HepG2 (cell line): Measurements from ENCODE around the gene PHYH. TPM values are rescaled to one million over a fixed set of nuclear protein-coding genes. Genes with fewer than 3 reads are reported as not detected.
A peak's percentile ranks its signal among the peaks of the same experiment; 100 is the strongest.

Experiments
- ATF7 ChIP-seq, 2 experiments: fragments of 450-650 bp in 1 of 2; sonication (generic) in 1 of 2; formaldehyde crosslinking in 1 of 2; IDR thresholded peaks; 2 replicates each; pipeline versions ENCODE4 v1.4.0 to v1.6.1; 2016 to 2020; ENCODE audit warnings: antibody characterized with exemption in 1 of 2, mild to moderate bottlenecking in 1 of 2, missing genetic modification reagents in 1 of 2
- ATM ChIP-seq: fragments of 450-650 bp; IDR thresholded peaks from 2 replicates; pipeline ENCODE4 v1.7.1; 2017; ENCODE audit warnings: mild to moderate bottlenecking, borderline replicate concordance
- CAMTA2 ChIP-seq: sonication (generic); formaldehyde crosslinking; IDR thresholded peaks from 2 replicates; pipeline ENCODE4 v1.4.0; 2020; ENCODE audit warnings: mild to moderate bottlenecking, missing genetic modification reagents, borderline replicate concordance
- FOXK2 ChIP-seq: fragments of 450-650 bp; IDR thresholded peaks from 2 replicates; pipeline ENCODE4 v1.6.1; 2016
- GABPA ChIP-seq, 2 experiments: IDR thresholded peaks; 2 replicates each; pipeline ENCODE4 v1.6.1; 2011 to 2016; ENCODE audit warnings: low read depth in 2 of 2, low read length in 1 of 2, missing biosample characterization in 1 of 2, missing genetic modification characterization in 1 of 2
- JDP2 ChIP-seq: sonication (generic); formaldehyde crosslinking; IDR thresholded peaks from 2 replicates; pipeline ENCODE4 v1.8.1; 2022; ENCODE audit warnings: missing genetic modification reagents, borderline replicate concordance
- KDM5B ChIP-seq: sonication (generic); formaldehyde crosslinking; IDR thresholded peaks from 2 replicates; pipeline ENCODE4 v1.4.0; 2020; ENCODE audit warnings: missing genetic modification reagents, mild to moderate bottlenecking, borderline replicate concordance
- MAX ChIP-seq: IDR thresholded peaks from 2 replicates; pipeline ENCODE4 v1.6.1; 2012; ENCODE audit warnings: inconsistent platforms
- MXD3 ChIP-seq: IDR thresholded peaks from 2 replicates; pipeline ENCODE4 v1.6.1; 2016; ENCODE audit warnings: mild to moderate bottlenecking, missing biosample characterization, missing genetic modification reagents
- NCOA1 ChIP-seq: sonication (generic); formaldehyde crosslinking; IDR thresholded peaks from 2 replicates; pipeline ENCODE4 v1.9.0; 2021; ENCODE audit warnings: missing genetic modification reagents
- NRL ChIP-seq: sonication (generic); formaldehyde crosslinking; IDR thresholded peaks from 2 replicates; pipeline ENCODE4 v1.5.0; 2020; ENCODE audit warnings: missing genetic modification reagents, mild to moderate bottlenecking, moderate library complexity, borderline replicate concordance
- POLR2AphosphoS2 ChIP-seq: IDR thresholded peaks from 2 replicates; pipeline ENCODE4 v1.6.1; 2011; ENCODE audit warnings: low read depth, low read length, improper control_type of control experiment
- REPIN1 ChIP-seq: sonication (generic); formaldehyde crosslinking; IDR thresholded peaks from 2 replicates; pipeline ENCODE4 v1.8.0; 2022; ENCODE audit warnings: missing genetic modification reagents, low read depth, mild to moderate bottlenecking, borderline replicate concordance
- SIN3A ChIP-seq: IDR thresholded peaks from 2 replicates; pipeline ENCODE4 v1.6.1; 2011; ENCODE audit warnings: low read depth, mild to moderate bottlenecking, control low read depth, low read length, borderline replicate concordance
- SMAD9 ChIP-seq: sonication (generic); formaldehyde crosslinking; IDR thresholded peaks from 2 replicates; pipeline ENCODE4 v1.5.1; 2020; ENCODE audit warnings: mild to moderate bottlenecking, missing genetic modification reagents
- SMYD3 ChIP-seq: sonication (generic); formaldehyde crosslinking; IDR thresholded peaks from 2 replicates; pipeline ENCODE4 v1.8.1; 2023; ENCODE audit warnings: mild to moderate bottlenecking, missing genetic modification reagents
- TAF1 ChIP-seq: sonication (generic); formaldehyde crosslinking; IDR thresholded peaks from 2 replicates; pipeline ENCODE4 v1.4.0; 2020; ENCODE audit warnings: missing genetic modification reagents
- TCF7L2 ChIP-seq: IDR thresholded peaks from 2 replicates; pipeline ENCODE4 v1.6.1; 2011; ENCODE audit warnings: mild to moderate bottlenecking, low read depth, low read length, moderate library complexity
- ZBTB14 ChIP-seq: sonication (generic); formaldehyde crosslinking; IDR thresholded peaks from 2 replicates; pipeline ENCODE4 v1.4.0; 2020; ENCODE audit warnings: missing genetic modification reagents
- ZBTB42 ChIP-seq: sonication (generic); formaldehyde crosslinking; IDR thresholded peaks from 2 replicates; pipeline ENCODE4 v1.5.0; 2020; ENCODE audit warnings: mild to moderate bottlenecking, missing genetic modification reagents
- ZNF296 ChIP-seq: sonication (generic); formaldehyde crosslinking; conservative IDR thresholded peaks from 2 replicates; pipeline ENCODE4 v1.5.0; 2020; ENCODE audit warnings: mild to moderate bottlenecking, missing genetic modification reagents
- ZNF530 ChIP-seq: sonication (generic); formaldehyde crosslinking; IDR thresholded peaks from 2 replicates; pipeline ENCODE4 v1.5.0; 2020; ENCODE audit warnings: low read depth, mild to moderate bottlenecking, missing genetic modification reagents
- ZNF549 ChIP-seq: sonication (generic); formaldehyde crosslinking; IDR thresholded peaks from 2 replicates; pipeline ENCODE4 v1.5.0; 2020; ENCODE audit warnings: missing genetic modification reagents
- ZNF614 ChIP-seq: IDR thresholded peaks from 2 replicates; pipeline ENCODE4 v1.6.1; 2018; ENCODE audit warnings: missing biosample characterization, missing genetic modification reagents, inconsistent platforms, borderline replicate concordance
- polyA plus RNA-seq, 8 experiments: library from polyadenylated mRNA; depleted of rRNA in 3 of 8; stranded (reverse) in 7 of 8; unstranded in 1 of 8; fragments of >200 nt; fragmentation: Illumina TruSeq in 4 of 8; extraction: Trizol in 4 of 8; gene quantifications; 2 replicates each; pipeline versions ENCODE4 v1.2.1 to v1.2.3, GENCODE V29; 2011 to 2016; ENCODE audit warnings: low read depth in 4 of 8, missing spikeins in 1 of 8, mixed read lengths in 1 of 8; ENCODE audit not compliant: insufficient read depth in 1 of 8
- total RNA-seq, 5 experiments: library from RNA; depleted of rRNA; stranded (reverse); fragments of >200 nt; fragmentation: Illumina TruSeq; extraction: Trizol; gene quantifications; 2 replicates each; pipeline ENCODE4 v1.2.3, GENCODE V29; 2016; ENCODE audit warnings: low read depth in 1 of 5
- TF ChIP-seq, protein P1 (sequence below): sonication (generic); formaldehyde crosslinking; IDR thresholded peaks from 2 replicates; pipeline ENCODE4 v1.4.0; 2020; ENCODE audit warnings: missing genetic modification reagents
- TF ChIP-seq, protein P2 (sequence below): sonication (generic); formaldehyde crosslinking; IDR thresholded peaks from 2 replicates; pipeline ENCODE4 v1.9.0; 2021; ENCODE audit warnings: missing genetic modification reagents, mild to moderate bottlenecking, borderline replicate concordance

Gene PHYH
- total and polyA plus RNA-seq, 2 of the 13 experiments (the other 11 are each of a cell fraction or from before 2014, with no cell fraction given): 27.2 to 34.5 TPM

- TF ChIP-seq, protein P1, sequence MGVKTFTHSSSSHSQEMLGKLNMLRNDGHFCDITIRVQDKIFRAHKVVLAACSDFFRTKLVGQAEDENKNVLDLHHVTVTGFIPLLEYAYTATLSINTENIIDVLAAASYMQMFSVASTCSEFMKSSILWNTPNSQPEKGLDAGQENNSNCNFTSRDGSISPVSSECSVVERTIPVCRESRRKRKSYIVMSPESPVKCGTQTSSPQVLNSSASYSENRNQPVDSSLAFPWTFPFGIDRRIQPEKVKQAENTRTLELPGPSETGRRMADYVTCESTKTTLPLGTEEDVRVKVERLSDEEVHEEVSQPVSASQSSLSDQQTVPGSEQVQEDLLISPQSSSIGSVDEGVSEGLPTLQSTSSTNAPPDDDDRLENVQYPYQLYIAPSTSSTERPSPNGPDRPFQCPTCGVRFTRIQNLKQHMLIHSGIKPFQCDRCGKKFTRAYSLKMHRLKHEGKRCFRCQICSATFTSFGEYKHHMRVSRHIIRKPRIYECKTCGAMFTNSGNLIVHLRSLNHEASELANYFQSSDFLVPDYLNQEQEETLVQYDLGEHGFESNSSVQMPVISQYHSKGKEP (CRISPR knock-in tag): no peak
- no peak for TF ChIP-seq ATM
- TF ChIP-seq TCF7L2: no peak
- no peak for TF ChIP-seq SMYD3 (CRISPR knock-in tag)
- no peak for TF ChIP-seq NRL (CRISPR knock-in tag)
- TF ChIP-seq MAX: peak; percentile 45; the same call in 1 of the 2 replicates
- no peak for TF ChIP-seq POLR2AphosphoS2
- no peak for TF ChIP-seq GABPA (IDR thresholded peaks at IDR 0.05; ENCODE audit: low read depth, low read length)
- TF ChIP-seq GABPA (CRISPR knock-in tag; IDR thresholded peaks at IDR 0.05; ENCODE audit: low read depth): no peak
- 0 out of 2 replicates have a peak, but pooled peaks have one; percentile 31 for TF ChIP-seq REPIN1 (CRISPR knock-in tag)
- TF ChIP-seq ZNF614 (CRISPR knock-in tag): no peak
- TF ChIP-seq, protein P2, sequence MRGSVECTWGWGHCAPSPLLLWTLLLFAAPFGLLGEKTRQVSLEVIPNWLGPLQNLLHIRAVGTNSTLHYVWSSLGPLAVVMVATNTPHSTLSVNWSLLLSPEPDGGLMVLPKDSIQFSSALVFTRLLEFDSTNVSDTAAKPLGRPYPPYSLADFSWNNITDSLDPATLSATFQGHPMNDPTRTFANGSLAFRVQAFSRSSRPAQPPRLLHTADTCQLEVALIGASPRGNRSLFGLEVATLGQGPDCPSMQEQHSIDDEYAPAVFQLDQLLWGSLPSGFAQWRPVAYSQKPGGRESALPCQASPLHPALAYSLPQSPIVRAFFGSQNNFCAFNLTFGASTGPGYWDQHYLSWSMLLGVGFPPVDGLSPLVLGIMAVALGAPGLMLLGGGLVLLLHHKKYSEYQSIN (CRISPR knock-in tag): no peak
- no peak for TF ChIP-seq CAMTA2 (CRISPR knock-in tag)
- TF ChIP-seq MXD3: peak; percentile 48; the same call in 1 of the 2 replicates
- no peak; the same call in 1 of the 2 replicates for TF ChIP-seq KDM5B (CRISPR knock-in tag)
- no peak for TF ChIP-seq ZBTB42 (CRISPR knock-in tag)
- no peak for TF ChIP-seq JDP2 (CRISPR knock-in tag)
- TF ChIP-seq ZNF549: no peak
- no peak for TF ChIP-seq SIN3A
- peak; percentile 66; the same call in 1 of the 2 replicates for TF ChIP-seq TAF1 (CRISPR knock-in tag)
- no peak for TF ChIP-seq FOXK2
- TF ChIP-seq ZNF530 (CRISPR knock-in tag): no peak
- TF ChIP-seq ZNF296 (CRISPR knock-in tag): no peak
- no peak for TF ChIP-seq ATF7 (IDR thresholded peaks at IDR 0.05)
- no peak for TF ChIP-seq ATF7 (CRISPR knock-in tag; IDR thresholded peaks at IDR 0.05)
- TF ChIP-seq NCOA1 (CRISPR knock-in tag): no peak
- no peak for TF ChIP-seq SMAD9
- TF ChIP-seq ZBTB14 (CRISPR knock-in tag): no peak
Measured at GRCh38 chr10:13348216-13349017, 48.6 kb upstream of the PHYH start, which contains the start of gene SEPHS1 (continued).
